ENCODE results near the gene ANAPC2.

ANAPC2 gene

DNA sequence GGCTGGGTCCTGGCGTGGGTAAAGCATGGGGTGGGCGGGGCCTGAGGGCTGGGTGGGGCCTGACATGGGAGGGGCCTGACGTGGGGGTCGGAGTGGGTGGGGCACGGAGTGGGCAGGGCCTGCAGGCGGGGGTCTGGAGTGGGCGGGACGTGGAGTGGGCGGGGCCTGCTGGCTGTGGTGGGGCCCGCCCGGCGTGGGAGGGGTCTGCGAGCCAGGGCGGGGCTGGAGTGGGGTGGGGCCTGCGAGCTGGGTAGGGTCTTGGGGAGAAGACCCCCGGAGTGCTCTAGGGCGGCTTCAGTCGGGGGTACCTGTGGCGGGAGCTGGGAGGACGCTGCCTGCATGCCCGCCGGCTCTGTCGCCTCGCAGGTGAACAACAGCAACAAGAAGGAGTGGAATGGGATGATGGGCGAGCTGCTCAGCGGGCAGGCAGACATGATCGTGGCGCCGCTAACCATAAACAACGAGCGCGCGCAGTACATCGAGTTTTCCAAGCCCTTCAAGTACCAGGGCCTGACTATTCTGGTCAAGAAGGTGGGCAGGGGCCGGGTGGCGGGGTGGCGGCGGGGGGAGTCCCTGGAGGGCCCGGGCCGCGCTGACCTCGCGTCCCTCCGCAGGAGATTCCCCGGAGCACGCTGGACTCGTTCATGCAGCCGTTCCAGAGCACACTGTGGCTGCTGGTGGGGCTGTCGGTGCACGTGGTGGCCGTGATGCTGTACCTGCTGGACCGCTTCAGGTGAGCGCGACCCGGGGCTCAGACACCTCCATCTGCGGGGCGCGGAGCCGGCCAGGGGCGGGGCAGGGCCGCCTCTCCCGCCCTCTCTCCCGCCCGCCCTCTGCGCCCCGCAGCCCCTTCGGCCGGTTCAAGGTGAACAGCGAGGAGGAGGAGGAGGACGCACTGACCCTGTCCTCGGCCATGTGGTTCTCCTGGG is 26.5 kb downstream of the ANAPC2 start:
- DNase-seq, result no peak

DNA sequence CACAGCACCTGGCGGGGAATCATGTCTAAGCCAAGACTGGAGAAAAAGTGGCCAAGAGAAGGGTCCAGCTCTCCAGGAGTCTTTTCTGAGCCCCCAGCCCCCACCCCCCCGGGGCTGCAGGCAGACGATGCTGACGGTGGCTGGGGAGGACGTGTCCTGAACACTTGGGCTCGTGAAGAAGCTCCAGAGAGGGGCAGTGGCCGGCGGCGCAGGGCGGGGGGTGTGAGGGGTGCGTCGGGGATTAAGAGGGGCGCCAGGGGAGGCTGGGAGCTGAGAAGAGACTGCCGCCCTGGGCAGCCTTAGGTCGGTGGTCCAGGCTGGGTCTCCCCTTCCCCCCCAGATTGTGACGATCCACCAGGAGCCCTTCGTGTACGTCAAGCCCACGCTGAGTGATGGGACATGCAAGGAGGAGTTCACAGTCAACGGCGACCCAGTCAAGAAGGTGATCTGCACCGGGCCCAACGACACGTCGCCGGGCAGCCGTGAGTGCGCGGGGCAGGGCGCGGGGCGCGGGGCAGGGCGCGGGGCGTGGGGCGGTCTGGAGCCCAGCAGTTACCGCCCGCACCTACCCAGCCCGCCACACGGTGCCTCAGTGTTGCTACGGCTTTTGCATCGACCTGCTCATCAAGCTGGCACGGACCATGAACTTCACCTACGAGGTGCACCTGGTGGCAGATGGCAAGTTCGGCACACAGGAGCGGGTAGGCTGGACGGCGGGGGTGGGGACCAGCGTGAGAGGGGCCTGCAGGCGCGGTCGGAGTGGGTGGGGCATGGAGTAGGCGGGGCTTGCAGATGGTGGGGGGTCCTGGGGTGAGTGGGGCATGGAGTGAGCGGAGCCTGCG is 27.4 kb downstream of the ANAPC2 start:
- DNase-seq, result no peak

DNA sequence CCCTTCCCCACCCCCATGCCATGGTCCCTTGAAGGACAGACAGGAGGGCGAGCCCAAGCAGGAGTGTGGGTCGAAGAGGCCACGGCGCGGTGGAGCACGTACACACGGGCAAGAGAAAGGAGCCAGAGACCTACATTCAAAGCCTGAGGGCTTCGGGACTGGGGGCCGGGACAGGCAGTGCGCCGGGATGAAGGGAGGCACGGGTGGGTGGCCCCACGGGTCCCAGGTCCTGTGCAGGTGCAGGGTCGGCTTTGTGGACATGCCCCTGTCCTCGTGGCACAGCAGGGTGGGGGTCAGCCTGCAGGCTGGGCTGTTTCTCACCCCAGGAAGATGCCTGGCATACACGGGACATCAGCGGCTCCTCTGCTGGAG is 28.3 kb downstream of the ANAPC2 start:
- DNase-seq, result no peak

DNA sequence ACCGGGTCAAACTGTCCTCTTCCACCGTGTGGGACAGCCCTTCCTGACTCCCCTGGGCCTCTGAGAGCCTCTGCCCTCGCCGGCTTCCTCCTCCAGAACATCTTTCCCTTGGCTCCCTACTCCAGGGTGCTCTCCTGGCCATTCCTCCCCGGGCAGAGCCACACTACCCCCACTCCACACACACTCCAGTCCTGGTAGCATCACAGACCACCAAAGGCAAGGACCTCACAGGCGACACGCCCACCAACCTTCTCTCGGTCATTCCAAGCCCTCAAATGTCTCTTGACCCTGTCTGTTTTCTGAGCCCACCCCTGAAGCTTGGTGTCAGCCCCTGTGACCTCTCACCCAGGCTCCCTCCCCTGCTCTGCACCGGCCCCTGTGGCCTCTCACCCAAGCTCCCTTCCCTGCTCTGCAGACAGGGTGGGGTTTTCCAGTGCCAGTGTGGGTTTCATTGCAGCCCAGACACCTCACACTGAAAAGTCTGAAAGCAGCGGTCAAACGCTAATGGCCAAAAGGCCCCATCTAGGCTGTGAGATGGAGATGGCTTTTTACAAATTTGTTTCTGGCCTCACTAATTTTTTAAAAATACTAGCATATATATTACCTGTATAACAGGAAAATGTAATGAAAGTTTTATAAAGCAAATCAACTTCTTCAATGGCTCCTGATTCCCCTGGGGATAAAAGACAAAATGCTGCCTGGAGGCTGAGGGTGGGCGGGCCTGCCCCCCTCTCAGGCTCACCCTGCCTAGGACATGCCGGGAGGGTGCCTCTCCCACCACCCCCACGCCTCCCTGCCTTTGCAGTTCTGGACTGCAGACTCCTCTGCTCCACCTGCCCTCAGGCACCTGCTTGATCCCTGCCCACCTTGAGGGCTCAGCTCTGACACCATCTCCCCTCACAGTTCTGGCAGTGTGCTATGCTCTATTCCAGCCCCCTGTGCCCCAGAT is 29.0 kb downstream of the ANAPC2 start:
- no peak for DNase-seq

DNA sequence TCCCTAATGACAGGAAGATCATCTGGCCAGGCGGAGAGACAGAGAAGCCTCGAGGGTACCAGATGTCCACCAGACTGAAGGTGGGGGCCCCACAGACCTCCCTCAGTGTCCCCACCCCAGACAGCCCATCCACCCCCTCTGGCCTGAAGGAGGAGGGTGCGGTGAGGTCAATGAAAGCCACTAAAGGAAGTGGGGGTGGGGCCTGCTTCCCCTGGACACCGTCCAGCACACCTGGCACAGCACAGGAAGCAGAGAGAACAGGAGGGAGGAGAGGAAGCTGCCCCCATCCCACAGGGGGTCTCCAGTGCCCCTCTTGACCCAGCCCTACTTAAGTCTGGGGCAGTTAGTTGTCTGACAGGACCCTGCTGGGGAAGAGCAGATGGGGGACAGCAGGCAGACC is 29.7 kb downstream of the ANAPC2 start:
- DNase-seq, result no peak

DNA sequence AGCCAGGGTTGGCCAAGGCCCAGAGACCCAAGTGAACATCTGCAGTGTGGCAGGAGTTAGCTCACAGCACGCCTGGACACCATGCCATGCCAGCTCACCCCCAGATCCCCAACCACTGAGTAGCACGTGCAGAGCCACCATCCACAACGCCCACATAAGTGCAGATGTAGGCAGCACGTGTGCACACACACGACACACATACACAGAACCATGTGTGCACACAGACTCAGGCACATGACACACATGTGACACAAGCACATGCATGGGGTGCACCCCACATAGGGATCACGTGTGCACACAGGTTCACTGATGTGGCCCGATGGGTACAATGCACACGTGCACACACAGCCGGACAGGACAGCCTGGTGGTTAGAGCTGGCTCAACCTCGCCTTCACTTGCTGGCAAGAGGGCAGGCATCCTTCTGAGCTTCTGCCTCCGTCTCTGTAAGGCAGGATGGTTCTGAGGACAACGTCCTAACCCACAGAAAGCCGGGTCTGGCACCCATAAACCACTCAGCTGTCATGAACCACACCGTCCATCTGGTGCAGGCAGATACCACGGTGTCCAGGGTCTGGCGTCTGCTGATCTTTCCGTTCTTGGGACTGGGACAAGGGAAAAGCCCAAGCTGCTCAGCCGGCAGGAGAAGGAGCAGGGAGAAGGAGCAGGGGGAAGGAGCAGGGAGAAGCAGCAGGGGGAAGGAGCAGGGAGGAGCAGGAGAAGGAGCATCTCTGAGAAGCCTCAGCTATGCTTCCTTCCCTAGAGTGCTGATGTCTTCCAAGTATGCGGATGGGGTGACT is 30.5 kb downstream of the ANAPC2 start:
- no peak for DNase-seq

DNA sequence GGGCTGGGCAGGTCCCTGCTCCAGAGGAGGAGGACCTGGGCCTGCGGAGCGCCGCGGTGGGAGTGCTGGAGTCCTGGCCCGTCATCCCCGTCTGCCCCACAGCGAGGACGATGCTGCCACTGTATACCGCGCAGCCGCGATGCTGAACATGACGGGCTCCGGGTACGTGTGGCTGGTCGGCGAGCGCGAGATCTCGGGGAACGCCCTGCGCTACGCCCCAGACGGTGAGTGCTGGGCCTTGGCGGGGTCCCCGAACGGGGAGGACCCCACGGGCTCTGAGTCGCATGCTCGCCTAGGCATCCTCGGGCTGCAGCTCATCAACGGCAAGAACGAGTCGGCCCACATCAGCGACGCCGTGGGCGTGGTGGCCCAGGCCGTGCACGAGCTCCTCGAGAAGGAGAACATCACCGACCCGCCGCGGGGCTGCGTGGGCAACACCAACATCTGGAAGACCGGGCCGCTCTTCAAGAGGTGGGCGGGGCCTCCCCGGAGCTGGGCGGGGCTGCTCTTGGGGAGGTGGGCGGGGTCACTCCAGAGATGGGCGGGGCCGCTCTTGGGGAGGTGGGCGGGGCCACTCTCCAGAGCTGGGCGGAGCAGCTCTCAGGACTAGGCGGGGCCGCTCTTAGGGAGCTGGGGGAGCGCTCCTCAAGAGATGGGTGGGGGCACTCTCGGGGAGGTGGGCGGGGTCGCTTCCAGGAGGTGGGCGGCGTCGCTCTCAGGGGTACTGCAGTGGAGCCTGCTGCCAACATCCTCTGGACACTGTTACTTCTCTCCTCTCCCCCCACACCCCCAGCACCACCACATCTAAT is 31.6 kb downstream of the ANAPC2 start:
- peak; percentile 60 for DNase-seq

DNA sequence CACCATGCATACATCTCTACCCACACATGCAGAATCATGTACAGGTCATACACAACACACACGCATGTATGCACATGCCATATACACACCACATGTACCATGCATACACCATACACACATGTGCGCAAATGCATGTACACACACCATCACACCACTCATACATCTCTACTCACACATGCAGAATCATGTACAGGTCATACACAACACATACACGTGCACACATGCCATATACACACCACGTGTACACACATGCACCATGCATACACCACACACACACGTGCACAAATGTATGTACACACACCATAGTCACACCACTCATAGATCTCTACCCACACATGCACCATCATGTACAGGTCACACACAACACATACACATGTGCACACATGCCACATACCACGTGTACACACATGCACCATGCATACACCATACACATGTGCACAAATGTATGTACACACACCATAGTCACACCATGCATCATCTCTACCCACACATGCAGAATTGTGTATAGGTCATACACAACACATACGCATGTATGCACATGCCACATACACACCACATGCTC is 35.4 kb downstream of the ANAPC2 start:
- DNase-seq, result no peak

DNA sequence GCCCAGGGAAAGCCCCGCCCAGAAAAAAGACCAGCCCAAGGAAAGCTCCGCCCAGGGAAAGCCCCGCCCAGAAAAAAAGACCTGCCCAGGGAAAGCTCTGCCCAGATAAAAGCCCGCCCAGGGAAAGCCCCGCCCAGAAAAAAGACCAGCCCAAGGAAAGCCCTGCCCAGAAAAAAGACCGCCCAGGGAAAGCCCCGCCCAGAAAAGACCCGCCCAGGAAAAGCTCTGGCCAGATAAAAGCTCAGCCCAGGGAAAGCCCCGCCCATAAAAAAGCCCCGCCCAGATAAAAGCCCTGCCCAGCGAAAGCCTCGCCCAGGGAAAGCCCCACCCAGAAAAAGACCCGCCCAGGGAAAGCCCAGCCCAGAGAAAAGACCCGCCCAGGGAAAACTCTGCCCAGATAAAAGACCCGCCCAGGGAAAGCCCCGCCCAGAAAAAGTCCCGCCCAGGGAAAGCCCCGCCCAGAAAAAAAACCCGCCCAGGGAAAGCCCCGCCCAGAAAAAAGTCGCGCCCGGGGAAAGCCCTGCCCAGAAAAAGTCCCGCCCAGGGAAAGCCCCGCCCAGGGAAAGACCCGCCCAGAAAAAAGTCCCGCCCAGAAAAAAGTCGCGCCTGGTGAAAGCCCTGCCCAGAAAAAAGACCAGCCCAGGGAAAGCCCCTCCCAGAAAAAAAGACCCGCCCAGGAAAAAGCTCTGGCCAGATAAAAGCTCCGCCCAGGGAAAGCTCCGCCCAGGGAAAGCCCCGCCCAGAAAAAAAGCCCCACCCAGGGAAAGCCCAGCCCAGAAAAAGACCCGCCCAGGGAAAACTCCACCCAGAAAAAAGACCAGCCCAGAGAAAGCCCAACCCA is 37.5 kb downstream of the ANAPC2 start:
- DNase-seq, result no peak

DNA sequence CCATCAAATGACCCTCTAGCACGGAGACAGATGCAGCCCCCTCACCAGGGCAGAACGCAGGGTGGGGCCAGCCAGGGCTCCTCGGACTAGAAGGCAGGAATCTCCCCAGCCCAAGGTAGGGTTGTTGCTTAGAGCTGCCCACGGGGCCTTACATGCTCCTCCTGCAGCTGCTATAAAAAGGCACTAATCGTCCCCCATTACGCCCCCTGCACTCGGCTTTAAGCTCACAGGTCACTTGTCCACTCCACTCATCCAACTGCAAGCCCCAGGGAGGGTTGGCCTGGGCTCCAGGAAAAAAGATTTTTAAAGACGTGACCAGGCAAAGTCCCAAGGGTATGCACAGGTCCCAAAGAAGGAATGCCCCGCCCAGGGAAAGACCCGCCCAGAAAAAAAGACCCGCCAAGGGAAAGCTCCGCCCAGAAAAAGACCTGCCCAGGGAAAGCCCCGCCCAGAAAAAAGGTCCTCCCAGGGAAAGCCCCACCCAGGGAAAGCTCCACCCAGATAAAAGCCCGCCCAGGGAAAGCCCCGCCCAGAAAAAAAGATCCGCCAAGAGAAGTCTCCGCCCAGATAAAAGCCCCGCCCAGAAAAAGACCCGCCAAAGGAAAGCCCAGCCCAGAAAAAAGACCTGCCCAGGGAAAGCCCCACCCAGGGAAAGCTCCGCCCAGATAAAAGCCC is 38.3 kb downstream of the ANAPC2 start:
- DNase-seq, result no peak

DNA sequence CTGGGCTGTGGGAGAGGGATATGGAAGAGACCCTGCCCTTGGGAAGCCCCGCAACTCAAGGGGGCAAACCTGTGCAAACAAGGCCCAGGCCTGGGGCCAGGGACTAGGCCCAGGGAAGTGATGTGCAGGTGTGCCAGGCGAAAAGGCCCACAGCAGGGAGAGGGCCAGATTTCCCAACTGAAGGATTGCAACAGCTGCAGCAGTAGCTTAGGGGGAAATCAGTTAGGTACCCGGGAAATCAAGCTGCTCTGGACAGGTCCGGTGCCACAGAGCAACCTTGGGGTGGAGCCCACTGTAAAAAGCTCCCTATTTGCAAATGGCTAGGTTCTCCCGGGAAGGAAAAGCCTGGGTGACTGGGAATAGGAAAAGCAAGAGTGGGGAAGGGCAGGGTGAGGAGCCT is 39.0 kb downstream of the ANAPC2 start:
- no peak for DNase-seq

DNA sequence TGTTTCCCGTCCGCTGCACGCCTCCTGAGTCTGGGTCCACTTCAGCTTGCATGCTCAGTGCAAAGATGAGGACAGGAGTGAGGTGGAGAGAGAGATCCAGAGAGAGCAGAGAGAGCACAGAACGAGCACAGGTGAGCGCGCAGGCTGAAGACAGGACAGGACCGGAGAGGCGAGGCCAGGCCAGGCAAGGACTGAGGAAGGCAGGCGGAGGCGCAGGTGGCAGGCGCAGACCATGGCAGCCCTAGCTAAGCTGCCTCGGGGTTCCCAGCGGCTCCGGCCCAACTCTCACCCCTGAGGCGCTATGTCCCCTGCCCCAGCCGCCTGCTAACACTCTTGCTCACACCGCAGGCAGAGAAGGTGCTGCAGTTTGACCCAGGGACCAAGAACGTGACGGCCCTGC is 39.7 kb downstream of the ANAPC2 start:
- no peak for DNase-seq

DNA sequence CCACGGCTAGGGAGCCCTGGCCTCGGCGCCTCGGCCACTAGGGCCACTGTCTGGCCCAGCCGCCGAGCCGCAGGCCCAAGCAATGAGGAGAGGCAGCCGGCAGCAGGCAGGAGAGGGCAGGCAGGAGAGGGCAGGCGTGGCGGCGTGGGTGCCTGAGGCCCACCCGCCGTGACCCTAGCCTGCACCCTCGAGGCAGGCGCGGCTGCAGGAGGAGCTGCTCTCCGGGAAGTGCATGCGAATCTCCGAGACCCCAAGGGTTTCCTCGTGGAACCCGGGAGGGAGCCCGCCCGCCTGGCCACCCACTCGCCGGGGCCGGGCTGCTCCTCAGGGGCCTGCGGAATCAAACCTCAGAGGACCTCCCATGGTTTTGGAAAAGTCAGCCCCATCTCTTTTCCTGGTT is 40.1 kb downstream of the ANAPC2 start:
- no peak for DNase-seq

DNA sequence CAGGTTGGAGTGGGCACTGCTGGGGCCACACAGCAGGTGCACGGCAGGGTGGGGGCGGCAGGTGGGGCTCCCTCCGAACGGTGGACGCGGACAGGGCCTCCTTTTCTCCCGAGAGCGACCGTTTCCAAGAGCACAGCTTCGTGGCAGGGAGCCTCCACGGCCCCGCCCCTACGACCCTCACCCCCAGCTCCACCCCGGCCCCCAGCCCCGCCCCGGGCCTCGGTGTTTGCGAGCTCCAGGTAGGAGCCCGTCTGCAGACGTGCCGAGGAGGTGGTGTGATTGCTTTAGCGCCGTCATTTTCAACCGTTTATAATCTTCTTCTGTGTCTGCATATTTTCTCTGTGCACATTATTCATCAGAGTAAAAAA is 40.6 kb downstream of the ANAPC2 start:
- DNase-seq, result no peak

DNA sequence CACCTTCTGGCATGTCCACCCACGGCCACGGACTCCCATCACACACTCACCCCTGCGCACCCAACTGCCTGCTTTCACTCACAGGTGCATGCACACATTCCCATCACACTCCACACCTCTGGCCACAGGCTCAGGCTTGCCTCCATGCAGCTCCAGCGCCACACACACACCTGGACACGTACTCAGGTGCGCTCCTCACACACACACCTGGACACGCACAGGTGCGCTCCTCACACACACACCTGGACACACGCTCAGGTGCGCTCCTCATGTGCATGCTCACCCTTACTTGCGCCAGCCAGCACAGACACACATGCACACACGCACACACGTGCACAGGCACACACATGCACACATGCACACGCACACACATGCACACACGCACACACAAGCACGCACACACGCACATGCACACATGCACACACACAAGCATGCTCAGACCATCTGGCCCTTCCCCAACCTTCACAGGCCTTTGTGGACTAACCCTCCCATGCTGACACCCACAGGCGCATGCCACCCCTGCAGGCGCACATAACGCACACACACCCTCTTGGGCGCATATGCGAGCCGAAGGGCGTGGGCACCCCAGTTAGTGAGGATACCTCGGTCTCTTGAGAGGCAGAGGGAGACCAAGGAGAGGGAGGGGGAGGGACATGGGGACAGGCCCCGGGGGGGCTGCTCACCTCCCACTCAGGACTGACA is 41.1 kb downstream of the ANAPC2 start:
- DNase-seq, result no peak

DNA sequence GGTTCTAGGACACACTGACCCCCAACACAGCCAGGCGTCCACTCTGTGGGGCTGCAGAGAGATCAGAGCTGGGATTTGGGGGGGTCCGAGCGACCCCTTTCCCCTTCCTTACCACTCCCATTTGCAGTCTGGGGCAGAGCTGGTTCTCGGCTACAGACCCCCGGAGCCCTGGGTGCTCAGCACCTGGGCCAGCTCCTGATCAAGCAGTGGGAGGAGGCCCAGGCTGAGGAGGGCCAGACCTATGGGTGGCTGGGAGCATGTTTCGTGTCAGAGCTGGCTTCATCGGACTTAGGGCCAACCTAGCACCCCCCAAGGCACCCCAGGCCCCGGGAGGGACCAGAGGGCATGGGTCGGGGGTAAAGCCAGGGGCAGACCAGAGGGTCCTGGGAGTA is 41.8 kb downstream of the ANAPC2 start:
- no peak for DNase-seq

DNA sequence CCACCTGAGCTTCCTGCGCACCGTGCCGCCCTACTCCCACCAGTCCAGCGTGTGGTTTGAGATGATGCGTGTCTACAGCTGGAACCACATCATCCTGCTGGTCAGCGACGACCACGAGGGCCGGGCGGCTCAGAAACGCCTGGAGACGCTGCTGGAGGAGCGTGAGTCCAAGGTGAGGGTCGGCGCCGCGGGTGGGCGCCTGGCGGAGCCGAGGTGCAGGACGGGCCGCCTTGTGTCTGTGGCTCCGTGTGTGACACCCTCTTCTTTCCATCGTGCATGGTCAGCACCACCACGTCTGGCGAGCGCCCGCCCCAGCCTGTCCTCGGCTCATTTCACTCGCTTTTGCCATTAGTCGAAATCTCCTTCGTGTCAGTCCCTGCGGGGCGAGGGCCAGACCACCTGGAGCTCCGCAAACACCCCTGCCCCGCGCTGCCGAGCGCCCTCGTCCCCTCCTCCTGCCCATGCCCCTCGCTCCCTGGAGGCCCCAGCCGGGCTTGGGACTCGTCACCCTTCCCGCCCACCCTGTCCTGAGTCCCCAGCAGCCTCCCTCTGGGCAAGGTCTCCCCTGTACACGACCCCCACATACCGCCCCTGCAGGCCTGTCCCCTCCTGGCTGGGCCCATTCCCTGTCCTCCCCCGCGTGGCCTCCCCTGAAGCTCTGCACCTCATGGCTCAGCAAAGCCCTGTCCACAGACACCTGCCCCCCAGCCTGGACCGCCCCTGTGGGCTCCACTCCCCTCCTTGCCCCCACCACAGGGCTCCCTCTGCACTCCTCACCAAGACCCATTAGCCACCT is 42.4 kb downstream of the ANAPC2 start:
- DNase-seq, result no peak

DNA sequence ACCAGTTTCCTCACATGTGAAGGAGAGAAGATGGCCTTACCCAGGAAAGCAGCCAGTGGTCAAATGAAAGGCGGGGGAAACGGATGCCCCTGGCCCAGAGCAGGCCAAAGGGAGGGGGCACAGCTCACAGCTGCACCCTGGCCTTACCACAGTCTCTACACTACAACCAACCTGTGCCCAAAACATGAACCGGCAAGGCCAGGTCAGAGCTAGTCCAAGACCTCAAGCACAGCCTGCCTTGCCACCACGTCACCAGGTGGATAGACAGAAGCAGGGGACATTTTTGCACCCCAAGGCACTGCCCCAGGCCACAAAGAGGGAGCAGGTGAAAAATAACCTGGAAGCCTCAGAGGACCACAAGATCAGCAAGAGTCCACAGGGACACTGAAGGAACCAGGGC is 44.9 kb downstream of the ANAPC2 start:
- DNase-seq, result no peak

All from CD4-positive, alpha-beta T cell treated with Interleukin-17A for 4 hours (primary cell).